ENCODE measurements around the gene EXOSC3. TPM values are rescaled to one million over a fixed set of nuclear protein-coding genes. Genes with fewer than 3 reads are reported as not detected.

EXOSC3 gene
- total RNA-seq, 2 experiments from 2014 or later = 86.9 to 117 TPM

DNA sequence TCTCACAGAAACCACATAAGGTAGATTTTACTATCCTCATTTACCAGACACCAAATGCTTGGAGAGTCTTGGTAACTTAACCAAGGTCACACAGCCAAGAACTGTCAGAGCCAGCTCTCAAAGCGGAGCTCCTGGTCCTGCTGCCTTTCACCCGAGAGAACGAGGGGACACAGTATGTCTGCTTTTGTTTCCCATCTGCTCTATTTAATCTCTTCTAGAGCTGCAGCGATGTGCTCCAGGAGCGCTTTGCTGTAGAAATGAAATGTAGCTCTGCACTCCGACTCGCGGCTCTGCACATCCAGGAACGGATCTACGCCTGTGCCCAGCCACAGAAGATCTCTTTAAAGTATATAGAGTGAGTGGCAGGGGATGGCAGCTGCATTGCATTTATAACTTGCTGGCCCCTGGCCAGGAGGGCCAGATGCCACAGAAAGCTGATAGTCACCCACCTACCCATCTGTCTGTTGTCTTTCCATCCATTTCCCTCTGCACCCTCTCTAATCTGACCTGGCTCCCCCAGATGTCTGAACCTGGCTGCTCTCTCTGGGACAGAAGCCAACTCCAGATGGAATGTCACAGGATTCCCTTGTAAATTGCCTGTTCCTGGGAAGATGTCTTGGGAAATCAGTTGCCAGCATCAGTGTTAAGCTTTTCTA lies 52.6 kb downstream of the EXOSC3 start:
- Mint-ChIP-seq H3K27me3 (peaks cover 9% of the 10 kb centered on the region), H3K36me3 (ENCODE audit: low read depth) (no peaks in the 10 kb centered on the region), H3K4me1 (no peaks in the 10 kb centered on the region), H3K4me3 (no peak overlapping the region), H3K27ac (no peak overlapping the region), H3K9me3 (ENCODE audit: low read depth) (no peaks in the 10 kb centered on the region)
- CTCF ChIA-PET = interaction anchor here (0.6 to 1.3 kb wide), 2 partner anchors 11 to 16 kb away, joined by 3 read pairs; no protein-coding TSS in a partner anchor
- ATAC-seq (no peak), DNase-seq (no peak)
- POLR2A ChIA-PET = no interaction called here
- intact Hi-C loops (cut with DNase I, micrococcal nuclease) = no loop called here

DNA sequence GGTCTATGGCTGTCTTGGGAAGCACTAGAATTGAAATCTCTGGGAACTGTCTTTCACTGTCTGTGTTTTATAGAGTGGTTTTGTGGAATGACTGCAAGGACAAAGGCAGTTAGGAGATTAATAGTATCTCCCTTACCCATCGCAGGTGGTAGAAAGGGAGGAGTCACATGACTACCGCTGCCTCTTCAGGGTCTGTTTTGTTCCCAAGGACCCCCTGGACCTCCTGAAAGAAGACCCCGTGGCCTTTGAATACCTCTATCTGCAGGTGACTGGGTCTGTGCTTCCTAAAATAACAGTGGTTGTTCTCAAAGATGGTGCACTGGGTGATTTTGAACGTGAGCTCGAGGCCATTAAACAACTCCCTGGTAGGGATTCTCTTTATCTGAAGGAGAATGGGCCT lies 54.0 kb downstream of the EXOSC3 start:
- H3K27me3 Mint-ChIP-seq = peaks cover 11% of the 10 kb centered on the region
- no peak for DNase-seq
- ATAC-seq = no peak
- CTCF ChIA-PET = no interaction called here
- H3K27ac Mint-ChIP-seq = no peak overlapping the region
- no peaks in the 10 kb centered on the region for H3K4me1 Mint-ChIP-seq
- POLR2A ChIA-PET = no interaction called here
- H3K4me3 Mint-ChIP-seq = no peak overlapping the region
- H3K9me3 Mint-ChIP-seq (ENCODE audit: low read depth) = no peaks in the 10 kb centered on the region
- intact Hi-C loops (cut with DNase I, micrococcal nuclease) = no loop called here
- no peaks in the 10 kb centered on the region for H3K36me3 Mint-ChIP-seq (ENCODE audit: low read depth)

DNA sequence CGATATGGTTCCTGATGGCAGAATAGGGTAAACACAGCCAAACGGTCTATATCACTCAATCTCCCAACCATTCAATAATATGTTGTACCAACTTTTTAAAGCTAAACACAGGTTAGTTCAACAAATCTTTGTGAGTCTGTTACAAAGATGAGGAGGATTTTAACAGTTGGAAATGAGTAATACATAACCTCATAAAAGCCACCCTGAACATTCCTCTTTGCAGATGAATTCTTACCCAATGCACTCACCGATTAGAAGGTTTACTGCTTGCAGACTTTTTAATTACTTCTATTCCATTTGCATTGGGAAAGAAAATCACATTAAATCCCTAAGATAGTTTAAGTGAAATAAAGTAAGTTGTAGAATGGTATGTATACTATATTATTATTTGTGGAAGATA lies 54.6 kb downstream of the EXOSC3 start:
- intact Hi-C loops (cut with DNase I, micrococcal nuclease) = no loop called here
- Mint-ChIP-seq H3K4me1 (no peaks in the 10 kb centered on the region), H3K27me3 (peaks cover 9% of the 10 kb centered on the region), H3K36me3 (ENCODE audit: low read depth) (no peaks in the 10 kb centered on the region), H3K9me3 (ENCODE audit: low read depth) (no peaks in the 10 kb centered on the region), H3K4me3 (no peak overlapping the region), H3K27ac (no peak overlapping the region)
- ChIA-PET CTCF (no interaction called here), POLR2A (no interaction called here)
- no peak for DNase-seq
- ATAC-seq = no peak

Other genes with a start within 250 kb of the EXOSC3 start
- 1 to 10 TPM; 2.6 TPM for gene FBXO10, start 208.7 kb downstream of the EXOSC3 start, total RNA-seq
- 100 to 1,000 TPM; 118 to 153 TPM for gene TOMM5, start 192.5 kb downstream of the EXOSC3 start, total RNA-seq
- gene FRMPD1, start 134.1 kb downstream of the EXOSC3 start, total RNA-seq = not detected
- gene TRMT10B, start 31.3 kb downstream of the EXOSC3 start, total RNA-seq = 10 to 100 TPM; 12.3 to 15.6 TPM
- gene DCAF10, start 15.7 kb upstream of the EXOSC3 start, total RNA-seq = 10 to 100 TPM; 13.9 to 15.4 TPM
- 10 to 100 TPM; 25.5 to 29.4 TPM for gene SLC25A51, start 119.1 kb upstream of the EXOSC3 start, total RNA-seq